Right ventricle myocardium superior (tissue), 1 donor: ENCODE data around the gene DPP10. TPM values are rescaled to one million over a fixed set of nuclear protein-coding genes. Genes with fewer than 3 reads are reported as not detected.

ENCODE experiments used
- ATAC-seq: fragments of 200-7000 bp; cut with Tn5 transposase; one replicate; pipeline ENCODE4 v1.9.1; 2020; ENCODE audit warnings: mild to moderate bottlenecking; ENCODE audit not compliant: poor library complexity
- DNase-seq: peaks from one replicate; pipeline ENCODE4 v3.0.0-alpha.2; 2020
- intact Hi-C: fragments of 100-400 bp; cut with DNase I; formaldehyde crosslinking; loops from one replicate; pipeline ENCODE4 v1.11.2; 2022
- total RNA-seq: library from RNA; stranded (reverse); fragmentation: NEBNext Ultra II Directional; extraction: Animal tissue kit (Norgen Biotek cat#: 25700); gene quantifications from one replicate; pipeline ENCODE4 v1.2.1, GENCODE V29; 2021
- donor health status: DM: no; HTN: yes; CAD: no; lungs with severe emphysema.

Gene DPP10
- total RNA-seq, 1 donor from 2014 or later: 0.32 TPM

DNA sequence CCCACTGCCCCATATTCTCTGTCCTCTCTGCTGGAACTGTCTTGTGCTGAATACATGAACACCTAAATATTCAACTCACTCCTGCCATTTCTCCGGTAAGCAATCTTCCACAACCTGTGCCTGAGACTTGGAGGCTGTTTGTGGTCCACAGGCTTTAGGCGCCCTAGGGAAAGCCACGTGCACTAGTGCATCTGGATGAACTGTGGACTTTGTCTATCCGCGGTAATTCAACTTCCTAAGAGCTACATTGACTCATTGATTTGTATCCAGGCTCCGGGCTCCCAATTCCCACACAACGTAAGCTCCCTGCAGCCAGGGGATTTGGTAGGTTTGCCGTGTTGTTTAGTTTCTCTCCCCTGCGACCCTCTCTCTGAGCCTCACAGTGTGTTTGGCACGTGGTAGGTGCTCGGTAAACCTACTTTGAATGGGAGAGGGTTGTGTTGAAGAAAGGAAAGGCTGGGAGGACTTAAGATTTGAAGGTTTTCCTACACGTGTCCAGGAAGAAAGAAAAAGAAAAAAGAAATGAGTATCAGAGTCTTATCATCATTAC, 718.2 kb downstream of the DPP10 start:
- ATAC-seq (no peak), DNase-seq (no peak)
- intact Hi-C loops: no loop called here

DNA sequence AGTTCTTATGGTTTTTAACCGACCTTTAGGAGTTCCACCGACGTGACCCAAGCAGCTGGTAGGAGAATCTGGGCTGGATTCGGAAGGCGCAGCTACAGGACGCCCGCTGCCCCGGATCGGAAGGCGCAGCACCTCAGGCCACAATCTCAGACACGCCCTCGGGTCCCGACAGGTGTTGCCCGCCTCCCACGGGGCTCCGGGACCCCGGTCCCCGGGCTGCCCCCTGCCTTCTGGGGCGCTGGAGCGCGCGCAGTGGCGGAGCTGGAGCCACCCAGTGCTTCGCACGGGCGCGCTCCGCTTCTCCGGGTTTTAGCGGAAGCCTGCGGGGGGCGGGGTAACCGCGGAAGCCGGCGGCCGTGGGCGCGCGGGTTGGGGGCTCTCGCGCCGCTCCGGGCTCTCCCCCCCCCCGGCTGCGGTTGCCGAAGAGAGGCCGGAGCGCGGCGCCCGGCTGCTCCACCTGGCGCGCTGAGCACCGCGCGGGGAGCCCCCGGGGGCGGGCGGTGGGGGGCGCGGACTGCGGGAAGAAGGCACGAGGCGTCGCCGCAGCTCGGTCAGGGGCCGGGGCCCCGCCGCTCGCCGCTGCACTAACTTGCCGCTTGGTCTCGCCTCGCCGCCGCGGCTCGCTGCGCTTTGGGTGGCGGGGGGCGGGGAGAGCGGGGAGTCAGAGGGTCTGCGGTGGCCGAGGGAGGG, 718.8 kb downstream of the DPP10 start:
- intact Hi-C loops: no loop called here
- DNase-seq (no peak), ATAC-seq (no peak)

DNA sequence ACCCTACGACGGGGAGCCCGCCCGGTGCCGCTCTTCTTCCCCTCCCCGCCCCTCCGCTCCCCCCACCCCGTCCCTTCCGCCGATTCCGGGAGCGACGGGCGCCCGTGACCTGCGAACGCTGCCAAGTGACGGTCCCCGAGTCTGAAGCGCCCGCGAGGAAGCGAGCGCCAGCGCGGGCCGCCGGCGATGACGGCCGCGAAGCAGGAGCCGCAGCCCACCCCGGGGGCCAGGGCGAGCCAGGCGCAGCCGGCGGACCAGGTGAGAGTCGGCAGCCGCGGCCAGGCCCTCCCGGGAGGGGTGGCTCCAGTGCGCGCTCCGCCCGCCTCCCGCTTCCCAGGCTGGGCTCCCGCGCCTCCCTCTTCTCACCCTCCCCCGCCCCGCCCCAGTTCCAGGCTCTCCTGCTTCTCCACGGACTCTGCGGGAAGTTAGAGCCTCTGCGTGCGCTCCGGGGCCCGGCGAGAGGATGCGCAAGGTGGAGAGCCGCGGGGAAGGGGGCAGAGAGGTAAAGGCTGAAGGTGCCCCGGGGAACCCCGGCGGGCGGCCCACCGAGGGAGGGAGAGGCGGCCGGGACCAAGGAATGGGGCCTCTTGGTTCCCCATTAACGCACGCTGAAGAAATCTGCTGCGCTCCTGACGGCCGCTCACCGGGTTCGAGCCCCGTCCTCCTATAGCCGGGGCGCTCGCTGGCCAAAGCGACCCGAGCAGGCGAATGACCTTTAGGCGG, 719.5 kb downstream of the DPP10 start:
- ATAC-seq (no peak), DNase-seq (no peak)
- intact Hi-C loops: no loop called here

DNA sequence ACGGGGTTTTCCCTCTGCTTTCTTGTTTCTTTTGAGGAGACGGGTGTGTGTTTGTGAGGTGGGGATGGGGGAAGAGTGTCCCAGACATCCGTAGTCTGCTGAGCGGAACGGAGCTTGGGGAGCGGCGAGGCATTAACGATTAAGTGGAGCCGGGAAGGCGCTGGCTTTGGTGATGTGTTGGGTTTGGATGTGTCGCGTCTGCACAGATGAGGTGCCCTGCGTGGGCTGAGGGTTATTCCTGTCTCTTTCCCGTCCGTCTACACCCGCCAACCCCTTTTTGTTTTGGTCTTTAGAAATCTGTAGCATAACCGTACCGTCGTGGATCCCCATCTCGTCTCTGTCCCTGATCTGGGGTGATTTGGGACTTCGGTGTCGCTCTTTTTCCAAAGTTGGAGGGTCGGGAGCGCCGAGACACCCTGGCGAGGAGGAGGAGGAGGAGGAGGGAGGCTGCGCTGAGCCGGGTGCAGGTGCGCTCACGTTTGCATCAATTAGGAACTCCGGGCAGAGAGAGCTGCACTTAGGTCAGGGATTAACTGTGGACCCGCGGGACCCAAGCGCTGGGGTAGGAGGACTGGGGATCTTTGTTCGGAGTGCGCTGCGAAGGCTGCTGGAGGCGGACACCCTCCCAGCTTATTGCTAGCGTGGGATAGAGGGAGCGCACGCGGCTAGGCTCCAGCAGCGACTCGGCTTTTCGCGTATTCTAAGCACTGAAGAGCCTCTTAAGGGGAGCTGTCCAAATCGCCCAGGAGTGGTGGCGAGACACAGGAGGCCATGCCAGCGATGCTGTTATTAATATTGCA, 720.3 kb downstream of the DPP10 start:
- ATAC-seq: no peak
- no peak for DNase-seq
- intact Hi-C loops: no loop called here

DNA sequence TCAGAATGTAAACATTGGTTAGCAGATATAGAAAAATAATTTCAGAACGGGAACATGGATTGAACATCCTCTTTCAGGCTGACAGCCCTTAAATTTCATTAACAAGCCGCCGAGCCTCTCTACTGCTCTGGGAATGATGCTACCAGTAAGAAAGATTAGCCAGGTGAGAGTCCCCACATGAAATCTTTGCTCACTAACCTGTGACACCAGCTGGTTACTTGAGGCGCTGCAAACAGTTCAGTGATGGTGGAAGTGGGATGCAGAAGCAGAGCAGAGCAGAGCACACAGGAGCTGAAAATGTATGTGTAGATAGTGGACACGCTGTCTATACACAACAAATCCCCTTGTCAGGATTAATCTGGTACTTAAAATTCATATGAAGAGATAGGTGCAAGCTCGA, 721.1 kb downstream of the DPP10 start:
- ATAC-seq (no peak), DNase-seq (no peak)
- intact Hi-C loops: no loop called here

DNA sequence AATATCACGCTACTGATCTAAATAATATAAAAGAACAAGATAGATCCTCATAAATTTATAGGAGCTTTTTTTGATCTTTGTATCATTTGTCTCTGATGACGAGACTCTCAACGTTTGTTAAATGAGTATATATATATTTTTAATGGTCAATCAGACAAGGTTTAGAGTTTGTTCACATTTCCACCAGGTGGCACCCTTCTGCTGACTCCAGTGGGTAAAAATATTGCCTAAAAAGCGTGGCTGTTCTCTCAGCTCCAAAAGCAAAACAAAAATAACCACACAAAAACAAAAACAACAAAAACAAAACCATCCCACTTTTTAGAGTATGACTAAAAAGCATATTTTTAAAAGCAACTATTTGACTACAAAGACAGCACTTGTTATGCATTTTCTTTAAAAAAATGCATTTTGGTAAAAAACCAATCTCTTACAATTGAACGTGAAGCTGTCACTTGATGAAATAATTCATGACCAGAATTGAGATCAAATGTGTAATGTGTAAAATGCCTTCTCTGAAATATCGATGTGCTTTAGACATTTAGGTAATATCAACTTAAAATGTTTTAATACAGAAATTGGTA, 723.2 kb downstream of the DPP10 start:
- DNase-seq: no peak
- intact Hi-C loops: no loop called here
- ATAC-seq: no peak

DNA sequence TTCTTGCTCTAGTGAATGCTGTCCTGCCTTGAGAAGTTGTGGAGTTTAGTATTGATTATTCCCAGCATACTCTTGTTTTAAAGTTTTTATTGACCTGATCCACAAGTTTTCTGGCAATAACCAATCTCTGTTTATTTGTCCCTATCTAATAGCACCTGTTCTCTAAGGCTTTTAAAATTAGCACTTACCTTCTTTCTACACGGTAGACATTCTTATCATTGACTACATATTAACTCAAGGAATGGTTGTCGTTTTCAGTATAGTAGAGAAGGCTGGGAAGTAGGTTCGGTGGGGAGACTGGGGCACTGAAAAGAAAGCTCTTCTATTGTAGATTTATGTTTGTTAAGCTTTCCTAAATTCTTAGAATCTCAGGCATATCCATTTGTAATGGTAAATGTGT, 726.0 kb downstream of the DPP10 start:
- ATAC-seq (no peak), DNase-seq (no peak)
- intact Hi-C loops: no loop called here

DNA sequence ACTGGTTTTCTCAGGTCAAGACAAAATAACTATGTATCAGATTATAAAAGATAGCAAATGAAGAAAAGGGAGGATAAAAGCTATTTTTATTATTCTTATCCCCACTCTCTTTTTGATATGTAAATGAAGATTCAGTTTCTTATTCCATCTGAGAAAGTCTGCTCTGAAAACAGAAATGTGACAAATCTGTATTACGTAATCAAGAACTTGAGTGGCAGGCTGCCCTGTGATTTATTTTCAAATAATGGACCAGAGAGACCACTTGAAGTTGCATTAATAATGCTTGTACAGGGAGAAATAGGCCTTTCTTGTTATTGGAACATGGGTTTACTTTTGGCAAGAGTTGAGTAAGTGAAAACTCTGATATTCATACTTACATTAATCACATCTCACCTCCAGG, 727.4 kb downstream of the DPP10 start:
- no peak for DNase-seq
- intact Hi-C loops: no loop called here
- ATAC-seq: no peak

DNA sequence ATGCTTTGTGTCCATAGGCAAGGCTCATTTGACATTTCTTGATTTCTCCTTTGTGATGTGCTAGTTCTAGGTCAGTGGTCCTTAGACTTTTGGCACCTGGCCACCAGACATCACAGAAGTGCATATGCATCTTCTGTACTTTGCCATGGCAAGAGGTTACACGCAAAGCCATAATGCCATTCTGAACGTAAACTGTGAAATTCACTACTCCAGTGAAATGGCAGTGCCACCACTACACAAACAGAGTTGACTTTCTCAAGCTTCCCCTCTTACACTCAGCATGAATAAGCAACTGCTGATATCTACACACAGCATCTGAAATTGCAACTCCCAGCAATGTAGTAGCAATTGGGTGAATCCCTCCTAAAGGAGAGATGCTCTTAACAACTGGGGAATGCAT, 729.3 kb downstream of the DPP10 start:
- intact Hi-C loops: no loop called here
- DNase-seq: no peak
- no peak for ATAC-seq

DNA sequence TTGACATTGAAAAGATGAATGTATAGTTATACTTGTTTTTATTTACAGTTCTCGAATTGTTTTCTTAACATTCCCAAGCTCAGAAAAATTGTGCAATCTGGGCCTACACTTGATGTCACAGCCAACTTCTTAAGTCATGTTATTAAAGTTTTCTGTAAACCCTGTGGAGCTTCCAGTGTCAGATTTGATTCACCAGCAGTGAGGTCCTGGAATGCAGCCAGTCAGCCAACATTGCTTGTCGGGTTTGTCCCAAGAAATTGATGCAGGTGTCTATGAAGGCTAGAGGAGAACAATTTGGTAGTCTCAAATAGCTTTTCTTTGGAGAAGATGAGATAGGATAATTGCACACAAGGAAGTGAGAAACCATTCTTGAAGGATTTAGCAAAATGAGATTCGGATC, 732.2 kb downstream of the DPP10 start:
- DNase-seq (no peak), ATAC-seq (no peak)
- intact Hi-C loops: no loop called here

DNA sequence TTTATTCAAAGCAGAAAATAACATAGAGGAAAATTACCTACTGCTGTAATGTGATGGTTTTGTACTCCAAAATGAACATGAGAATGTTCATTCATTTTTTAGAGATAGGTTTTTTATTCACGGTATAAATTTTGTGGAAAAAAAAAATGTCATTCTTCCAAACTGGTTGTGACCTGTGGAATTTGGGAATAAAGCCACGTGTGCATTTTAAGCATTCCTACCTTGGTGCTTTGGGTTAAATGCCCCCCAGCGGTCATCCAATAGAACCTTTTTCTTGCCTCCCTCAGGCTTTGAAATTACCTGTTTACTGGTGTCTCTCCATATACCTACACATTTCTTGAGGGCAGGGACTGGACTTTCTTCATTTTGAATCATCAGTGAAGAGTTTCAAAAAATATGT, 740.7 kb downstream of the DPP10 start:
- ATAC-seq: no peak
- intact Hi-C loops: no loop called here
- no peak for DNase-seq

DNA sequence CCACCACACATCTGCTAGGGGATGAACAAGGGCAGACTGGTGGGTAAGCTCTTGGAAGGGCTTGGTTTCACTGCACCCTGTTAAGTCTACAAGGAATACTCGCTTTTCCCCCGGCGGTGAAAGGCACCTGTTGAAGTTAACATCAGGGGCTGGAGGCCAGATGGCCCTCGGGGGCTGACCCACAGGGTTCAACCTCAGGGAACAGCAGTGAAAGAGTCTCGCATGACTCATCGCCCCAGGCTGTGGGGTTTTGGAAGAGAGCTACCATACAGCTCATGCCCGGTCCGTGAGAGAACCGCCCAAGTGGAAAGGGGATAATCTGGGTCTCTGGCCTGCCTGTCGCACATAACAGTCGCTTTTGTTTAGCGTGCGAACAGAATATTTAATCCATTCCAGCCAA, 748.0 kb downstream of the DPP10 start:
- ATAC-seq: no peak
- no peak for DNase-seq

DNA sequence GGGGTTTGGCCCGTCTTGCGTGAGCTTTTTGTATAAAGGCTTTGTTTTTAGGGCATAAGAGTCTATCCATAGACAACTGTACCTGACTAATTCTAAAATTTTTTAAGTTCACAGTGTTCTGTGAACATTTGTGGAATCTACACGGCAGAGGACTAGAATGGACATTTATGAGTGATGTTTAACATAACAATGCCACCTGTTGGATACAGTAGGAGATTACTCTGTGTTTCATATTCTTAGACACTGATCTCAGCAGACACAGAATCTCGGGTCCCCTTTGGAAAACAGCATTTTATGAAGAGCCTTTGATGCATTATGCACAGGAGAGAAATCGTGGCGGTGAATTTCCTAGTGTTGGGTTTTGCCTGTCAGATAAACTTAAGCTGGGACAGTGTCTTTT, 752.2 kb downstream of the DPP10 start:
- ATAC-seq (no peak), DNase-seq (no peak)
- intact Hi-C loops: no loop called here

More for the DNA sequence above, 748.0 kb downstream of the DPP10 start:
- intact Hi-C loops: no loop called here

DNA sequence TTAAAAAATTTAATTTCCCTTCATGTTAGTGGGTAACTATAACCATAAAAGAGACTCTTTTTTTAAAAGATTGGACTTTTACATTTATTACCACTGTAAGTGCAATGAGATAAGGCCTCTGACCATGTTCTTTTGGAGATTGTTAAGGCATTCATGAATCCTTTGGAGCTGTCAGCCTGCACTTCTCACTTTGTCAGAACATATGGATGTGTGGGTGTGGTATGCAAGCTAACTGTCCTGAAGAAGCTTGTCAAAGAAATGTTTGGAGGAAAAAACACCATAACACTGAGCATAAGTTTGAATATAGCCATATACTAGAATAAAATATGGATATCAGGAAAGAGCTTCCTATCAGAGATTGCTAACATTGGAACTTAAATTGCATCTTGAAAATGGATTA, 754.1 kb downstream of the DPP10 start:
- intact Hi-C loops: no loop called here
- no peak for ATAC-seq
- no peak for DNase-seq

DNA sequence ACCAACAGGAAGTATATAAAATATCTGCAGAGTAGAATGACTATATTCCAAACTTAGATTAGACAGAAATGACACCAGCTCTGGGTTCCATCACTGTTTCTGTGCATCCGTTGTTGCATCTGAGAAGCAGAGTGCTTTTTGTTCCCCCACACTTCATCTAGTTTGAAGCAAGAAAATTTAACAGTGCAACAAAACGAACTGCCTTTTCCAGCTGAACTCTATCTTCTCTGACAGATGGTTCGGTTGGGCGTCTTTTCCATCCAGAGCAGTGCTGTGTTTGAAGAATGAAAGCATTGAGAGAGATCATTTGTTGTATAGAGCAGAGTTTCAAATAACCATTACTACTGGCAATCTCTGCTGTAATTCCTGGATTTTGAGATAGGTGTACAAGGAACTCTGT, 757.5 kb downstream of the DPP10 start:
- ATAC-seq (no peak), DNase-seq (no peak)
- intact Hi-C loops: no loop called here

DNA sequence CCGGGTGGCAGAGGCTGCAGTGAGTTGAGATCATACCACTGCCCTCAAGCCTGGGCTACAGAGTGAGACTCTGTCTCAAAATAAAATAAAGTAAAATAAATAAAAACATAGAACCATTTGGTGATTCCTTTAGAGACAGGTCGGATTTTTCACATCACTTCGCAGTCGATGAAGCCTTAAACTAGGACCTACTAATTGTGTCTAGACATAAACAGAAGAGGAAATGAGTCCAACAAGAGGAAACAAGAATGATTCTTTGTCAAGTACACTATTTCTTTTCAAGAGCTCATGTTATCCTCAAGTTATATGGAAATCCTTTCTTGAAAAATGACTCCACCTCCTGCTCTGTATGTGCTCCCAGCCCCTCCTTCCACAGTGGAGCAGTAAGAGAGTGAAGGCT, 758.9 kb downstream of the DPP10 start:
- intact Hi-C loops: no loop called here
- ATAC-seq (no peak), DNase-seq (no peak)

DNA sequence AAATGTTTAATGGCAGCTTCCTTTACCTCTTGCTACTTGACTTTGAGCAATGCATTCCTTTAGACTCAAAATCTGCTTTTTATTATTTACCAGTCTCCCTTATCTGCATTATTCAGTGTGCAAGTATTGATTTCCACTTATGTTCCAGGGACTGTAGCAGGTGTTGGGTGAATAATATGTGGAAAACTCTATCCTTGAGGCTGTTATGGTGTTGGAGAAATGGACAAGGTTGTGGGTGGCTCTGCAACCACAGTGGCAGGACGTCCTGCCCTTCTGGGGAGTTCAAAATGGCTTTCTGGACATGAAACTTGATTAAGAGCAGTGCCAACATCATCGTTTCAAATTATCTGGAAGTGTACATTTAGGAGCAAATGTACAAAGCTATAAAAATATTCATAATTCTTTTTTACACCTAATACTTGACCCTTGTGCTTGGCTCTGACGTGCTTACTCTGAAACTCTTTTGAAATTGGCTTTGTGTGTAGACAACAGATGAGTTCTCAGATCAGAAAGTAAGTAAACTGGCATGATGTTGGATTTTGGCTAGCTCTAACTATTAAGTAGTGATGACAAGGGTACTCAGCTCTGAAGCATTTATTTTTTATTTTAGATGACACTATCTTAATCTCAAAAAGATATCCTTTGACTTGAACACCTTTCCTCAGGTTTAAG, 766.2 kb downstream of the DPP10 start:
- no peak for ATAC-seq
- DNase-seq: no peak
- intact Hi-C loops: no loop called here

DNA sequence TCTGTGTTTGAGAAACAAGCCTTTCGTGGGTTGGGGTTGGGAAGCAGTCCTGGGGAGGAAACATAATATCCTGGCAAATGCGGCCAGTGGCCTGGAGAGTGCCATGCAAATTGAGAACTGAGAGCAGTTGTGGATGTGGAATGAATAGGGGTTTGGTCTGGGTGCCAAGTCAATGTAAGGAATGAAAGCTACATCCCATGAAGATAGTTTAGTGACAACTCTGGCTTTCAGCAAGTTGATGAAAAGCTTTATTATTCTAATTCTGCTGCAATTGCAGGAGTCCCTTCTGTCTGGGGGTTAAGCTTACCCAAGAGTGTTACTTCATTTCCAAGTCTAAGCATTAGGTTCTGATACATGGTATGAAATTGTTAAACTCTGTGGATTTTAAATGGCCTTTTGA, 771.6 kb downstream of the DPP10 start:
- DNase-seq (no peak), ATAC-seq (no peak)
- intact Hi-C loops: no loop called here

DNA sequence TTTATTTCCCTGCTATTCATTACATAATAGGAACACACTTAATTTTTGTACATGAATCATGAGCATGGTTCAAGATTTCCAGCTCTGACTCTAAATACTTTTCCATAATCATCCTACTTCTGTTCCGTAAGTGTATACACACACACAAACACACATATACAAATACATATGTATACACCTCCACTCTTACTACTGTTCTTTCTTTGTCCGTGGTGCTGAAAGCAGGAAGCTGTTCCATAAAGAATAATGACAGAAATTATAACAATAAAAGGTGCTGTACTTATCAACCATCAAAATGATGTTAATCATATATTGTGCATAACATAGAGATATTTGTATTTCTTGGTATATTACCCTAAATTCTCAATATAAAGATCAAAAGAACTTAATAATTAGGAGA, 776.9 kb downstream of the DPP10 start:
- ATAC-seq (no peak), DNase-seq (no peak)
- intact Hi-C loops: no loop called here
